Tibial nerve (tissue), 4 donors: ENCODE measurements around the gene NPHP1. TPM values are rescaled to one million over a fixed set of nuclear protein-coding genes. Genes with fewer than 3 reads are reported as not detected.

ENCODE experiments used
- DNase-seq, 2 donors: peaks; one replicate each; pipeline ENCODE4 v3.0.0-alpha.2; 2019; ENCODE audit warnings: low spot score in 2 of 2
- H3K27ac ChIP-seq, 4 donors: fragments of 200-600 bp; sonication (generic) in 3 of 4; one replicate each; pipeline ENCODE4 v1.5.1; 2017 to 2019; ENCODE audit warnings: mild to moderate bottlenecking in 1 of 4
- H3K27me3 ChIP-seq, 2 donors: fragments of 200-600 bp; sonication (generic) in 1 of 2; one replicate each; pipeline versions ENCODE4 v1.5.1 to v1.6.0; 2017 to 2019
- H3K36me3 ChIP-seq, 3 donors: fragments of 200-600 bp; sonication (generic); one replicate each; pipeline ENCODE4 v1.5.1; 2018 to 2019
- H3K4me1 ChIP-seq, 4 donors: fragments of 200-600 bp; sonication (generic) in 3 of 4; one replicate each; pipeline ENCODE4 v1.5.1; 2017 to 2019
- H3K4me3 ChIP-seq, 4 donors: fragments of 200-600 bp; sonication (generic) in 3 of 4; one replicate each; pipeline ENCODE4 v1.5.1; 2017 to 2019; ENCODE audit warnings: mild to moderate bottlenecking in 1 of 4, moderate library complexity in 1 of 4
- H3K9me3 ChIP-seq, 4 donors: fragments of 200-600 bp; sonication (generic) in 3 of 4; one replicate each; pipeline ENCODE4 v1.5.1; 2017 to 2019
- CTCF ChIP-seq, 5 experiments: fragments of 200-600 bp in 3 of 5; fragments of 450-650 bp in 2 of 5; sonication (generic) in 3 of 5; IDR thresholded peaks; one replicate each; pipeline ENCODE4 v1.5.1; 2016 to 2019; ENCODE audit warnings: antibody characterized with exemption in 5 of 5, mild to moderate bottlenecking in 3 of 5, moderate library complexity in 2 of 5
- EP300 ChIP-seq, 2 donors: sonication (generic); formaldehyde crosslinking; IDR thresholded peaks; one replicate each; pipeline ENCODE4 v1.6.1; 2017; ENCODE audit warnings: antibody characterized with exemption in 2 of 2, mild to moderate bottlenecking in 1 of 2
- POLR2A ChIP-seq, 2 donors: fragments of 450-650 bp; IDR thresholded peaks; one replicate each; pipeline ENCODE4 v1.6.1; 2017; ENCODE audit warnings: antibody characterized with exemption in 2 of 2, mild to moderate bottlenecking in 2 of 2, moderate library complexity in 2 of 2
- WGBS, 2 donors: methylation state at CpG; one replicate each; pipeline ENCODE4 v1.1.5; 2018; 5-methylcytosine and 5-hydroxymethylcytosine counted together
- total RNA-seq, 4 donors: library from RNA; depleted of rRNA; stranded (reverse); fragments of >200 nt; gene quantifications; one replicate each; pipeline ENCODE4 v1.1.0, GENCODE V29; 2016

Gene NPHP1
- total RNA-seq, 4 donors from 2014 or later: 3.5 to 8.7 (median 5.9) TPM

- H3K27ac ChIP-seq: no peak overlapping the region
- TF ChIP-seq EP300 (IDR thresholded peaks at IDR 0.05) (no peak), CTCF (IDR thresholded peaks at IDR 0.05) (no peak), POLR2A (IDR thresholded peaks at IDR 0.05) (no peak)
- H3K4me1 ChIP-seq: no peaks in the 10 kb centered on the region
- no peak for DNase-seq
- H3K27me3 ChIP-seq: no peaks in the 10 kb centered on the region
- no peaks in the 10 kb centered on the region for H3K9me3 ChIP-seq
- no peak overlapping the region for H3K4me3 ChIP-seq
- WGBS, 2 donors: 54 to 55% methylated on average over 2 of the region's 2 CpGs
- H3K36me3 ChIP-seq: peaks cover 0 to 41% (median 0%) of the 10 kb centered on the region in 3 donors
Observed at GRCh38 chr2:110126906-110127305, 77.9 kb downstream of the NPHP1 start.

- no peaks in the 10 kb centered on the region for H3K9me3 ChIP-seq
- no peak overlapping the region for H3K27ac ChIP-seq
- no peak overlapping the region for H3K4me3 ChIP-seq
- H3K4me1 ChIP-seq: no peaks in the 10 kb centered on the region
- no peaks in the 10 kb centered on the region for H3K27me3 ChIP-seq
- 71 to 75% methylated on average over 4 of the region's 4 CpGs for whole genome bisulfite sequencing, 2 donors
- DNase-seq: no peak
- TF ChIP-seq EP300 (IDR thresholded peaks at IDR 0.05): no peak
- no peak for TF ChIP-seq CTCF (IDR thresholded peaks at IDR 0.05)
- TF ChIP-seq POLR2A (IDR thresholded peaks at IDR 0.05): no peak
- peaks cover 0 to 40% (median 0%) of the 10 kb centered on the region in 3 donors for H3K36me3 ChIP-seq
Observed at GRCh38 chr2:110126086-110126773, 78.6 kb downstream of the NPHP1 start.

- Histone ChIP-seq H3K9me3 (no peaks in the 10 kb centered on the region), H3K4me3 (no peak overlapping the region), H3K27ac (no peak overlapping the region), H3K4me1 (no peaks in the 10 kb centered on the region), H3K27me3 (no peaks in the 10 kb centered on the region), H3K36me3 (peaks cover 0 to 33% (median 0%) of the 10 kb centered on the region in 3 donors)
- no peak for DNase-seq
- no peak for TF ChIP-seq POLR2A (IDR thresholded peaks at IDR 0.05)
- WGBS, 2 donors: 76 to 85% methylated on average over 6 of the region's 6 CpGs
Observed at GRCh38 chr2:110124939-110125691, 79.7 kb downstream of the NPHP1 start.

GRCh38 chr2:110124038-110124825, 80.6 kb downstream of the NPHP1 start:
- TF ChIP-seq CTCF (IDR thresholded peaks at IDR 0.05) (no peak), POLR2A (IDR thresholded peaks at IDR 0.05) (no peak)
- Histone ChIP-seq H3K27me3 (no peaks in the 10 kb centered on the region), H3K27ac (no peak overlapping the region), H3K4me1 (no peaks in the 10 kb centered on the region), H3K36me3 (peaks cover 0 to 33% (median 0%) of the 10 kb centered on the region in 3 donors), H3K9me3 (no peaks in the 10 kb centered on the region), H3K4me3 (no peak overlapping the region)
- no peak for DNase-seq
- 90 to 96% methylated on average over 4 of the region's 4 CpGs for WGBS, 2 donors

- no peak for TF ChIP-seq POLR2A (IDR thresholded peaks at IDR 0.05)
- TF ChIP-seq CTCF (IDR thresholded peaks at IDR 0.05): no peak
- no peak for TF ChIP-seq EP300 (IDR thresholded peaks at IDR 0.05)
- Histone ChIP-seq H3K36me3 (peaks cover 0 to 15% (median 0%) of the 10 kb centered on the region in 3 donors), H3K27me3 (peaks cover 0 to 15% of the 10 kb centered on the region in 2 donors), H3K27ac (no peak overlapping the region), H3K4me3 (no peak overlapping the region), H3K4me1 (peaks cover 0 to 3% (median under 1%) of the 10 kb centered on the region in 4 donors), H3K9me3 (no peaks in the 10 kb centered on the region)
- DNase-seq: no peak
- WGBS, 2 donors: 91 to 96% methylated on average over 3 of the region's 3 CpGs
Observed at GRCh38 chr2:110121592-110121991, 83.2 kb downstream of the NPHP1 start.
